Measurements from ENCODE around the gene MYL1. TPM values are rescaled to one million over a fixed set of nuclear protein-coding genes. Genes with fewer than 3 reads are reported as not detected.

The MYL1 gene
- total RNA-seq, 4 donors from 2014 or later: 0.64 to 3.4 TPM; not detected in 2

GRCh38 chr2:210356944-210357343, 42.0 kb upstream of the MYL1 start:
- no peaks in the 10 kb centered on the region for H3K4me1 ChIP-seq
- in situ Hi-C loops (cut with MboI; ENCODE audit: low pct_ligation_motif_present in 1 of 4, low pct_unique_long_range_greater_than_20kb in 1 of 4, low sequenced_read_pairs in 3 of 4): no loop called here
- no peaks in the 10 kb centered on the region for H3K27me3 ChIP-seq
- H3K4me3 ChIP-seq: no peak overlapping the region
- H3K9me3 ChIP-seq: no peaks in the 10 kb centered on the region
- no peak for TF ChIP-seq POLR2A (IDR thresholded peaks at IDR 0.05)
- TF ChIP-seq POLR2AphosphoS5 (IDR thresholded peaks at IDR 0.05): no peak
- TF ChIP-seq CTCF (IDR thresholded peaks at IDR 0.05): no peak
- no peak for TF ChIP-seq EP300 (IDR thresholded peaks at IDR 0.05; ENCODE audit: low read depth)
- intact Hi-C loops (cut with DNase I; ENCODE audit: low total_unique reads): no loop called here
- H3K27ac ChIP-seq: no peak overlapping the region
- no peak for DNase-seq
- H3K36me3 ChIP-seq: no peaks in the 10 kb centered on the region
- WGBS, 2 donors (ENCODE audit: low coverage in 1 of 2): 40% methylated on average over 3 of the region's 3 CpGs; no CpG with 5 or more reads in 1 of the 2 donors

DNA sequence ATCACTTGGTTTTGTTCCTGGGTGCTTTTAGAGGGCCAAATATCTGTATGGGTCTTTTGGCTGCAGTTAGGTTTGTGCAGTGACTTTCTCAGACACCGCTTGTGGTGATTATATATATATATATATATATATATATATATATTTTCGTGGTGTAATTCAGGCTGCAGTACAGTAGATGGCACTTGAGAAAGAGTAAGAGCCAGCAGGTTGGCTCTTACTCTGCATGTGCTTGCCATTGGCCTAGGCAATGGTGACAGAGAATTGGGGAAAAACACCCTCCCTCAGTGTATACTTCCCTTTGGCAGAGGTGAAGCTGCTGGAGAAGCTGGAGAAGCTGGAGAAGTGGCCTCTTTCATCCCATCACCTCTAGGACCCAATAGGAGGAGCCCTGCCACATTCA, 22.2 kb upstream of the MYL1 start:
- 46 to 56% methylated on average over 2 of the region's 2 CpGs for WGBS, 2 donors (ENCODE audit: low coverage in 1 of 2)
- no peak overlapping the region for H3K27ac ChIP-seq
- TF ChIP-seq POLR2AphosphoS5 (IDR thresholded peaks at IDR 0.05) (no peak), CTCF (IDR thresholded peaks at IDR 0.05) (no peak), POLR2A (IDR thresholded peaks at IDR 0.05) (no peak), EP300 (IDR thresholded peaks at IDR 0.05; ENCODE audit: low read depth) (no peak)
- no peaks in the 10 kb centered on the region for H3K9me3 ChIP-seq
- in situ Hi-C loops (cut with MboI; ENCODE audit: low pct_ligation_motif_present in 1 of 4, low pct_unique_long_range_greater_than_20kb in 1 of 4, low sequenced_read_pairs in 3 of 4): no loop called here
- H3K4me1 ChIP-seq: no peaks in the 10 kb centered on the region
- H3K4me3 ChIP-seq: no peak overlapping the region
- no peaks in the 10 kb centered on the region for H3K27me3 ChIP-seq
- intact Hi-C loops (cut with DNase I; ENCODE audit: low total_unique reads): no loop called here
- no peaks in the 10 kb centered on the region for H3K36me3 ChIP-seq
- no peak for DNase-seq

DNA sequence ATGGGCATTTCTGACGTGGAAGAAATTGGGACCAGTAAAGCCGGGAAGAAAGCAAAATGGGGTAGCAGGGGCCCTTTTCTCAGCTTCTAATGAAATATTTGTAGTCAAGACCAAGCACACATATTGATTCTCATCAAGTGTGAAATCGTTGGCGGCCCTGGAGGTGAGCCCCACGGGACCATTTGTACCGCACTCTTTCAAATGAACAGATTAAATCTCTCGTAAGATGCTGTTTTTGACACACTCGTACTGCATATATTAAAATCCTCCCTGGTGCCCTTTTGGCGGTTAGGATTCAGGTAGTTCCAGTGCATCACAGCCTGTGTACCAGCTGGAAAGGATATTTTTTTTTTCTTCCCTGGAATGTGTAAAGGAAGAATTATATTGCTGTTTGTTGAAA, 9.9 kb upstream of the MYL1 start:
- Histone ChIP-seq H3K4me1 (no peaks in the 10 kb centered on the region), H3K4me3 (no peak overlapping the region), H3K27ac (no peak overlapping the region), H3K27me3 (no peaks in the 10 kb centered on the region), H3K9me3 (no peaks in the 10 kb centered on the region), H3K36me3 (no peaks in the 10 kb centered on the region)
- in situ Hi-C loops (cut with MboI; ENCODE audit: low pct_ligation_motif_present in 1 of 4, low pct_unique_long_range_greater_than_20kb in 1 of 4, low sequenced_read_pairs in 3 of 4): no loop called here
- WGBS, 2 donors (ENCODE audit: low coverage in 1 of 2): 81 to 90% methylated on average over 8 to 9 of the region's 9 CpGs
- intact Hi-C loops (cut with DNase I; ENCODE audit: low total_unique reads): no loop called here
- TF ChIP-seq EP300 (IDR thresholded peaks at IDR 0.05; ENCODE audit: low read depth): no peak
- no peak for TF ChIP-seq POLR2AphosphoS5 (IDR thresholded peaks at IDR 0.05)
- no peak for TF ChIP-seq CTCF (IDR thresholded peaks at IDR 0.05)
- no peak for TF ChIP-seq POLR2A (IDR thresholded peaks at IDR 0.05)
- no peak for DNase-seq

DNA sequence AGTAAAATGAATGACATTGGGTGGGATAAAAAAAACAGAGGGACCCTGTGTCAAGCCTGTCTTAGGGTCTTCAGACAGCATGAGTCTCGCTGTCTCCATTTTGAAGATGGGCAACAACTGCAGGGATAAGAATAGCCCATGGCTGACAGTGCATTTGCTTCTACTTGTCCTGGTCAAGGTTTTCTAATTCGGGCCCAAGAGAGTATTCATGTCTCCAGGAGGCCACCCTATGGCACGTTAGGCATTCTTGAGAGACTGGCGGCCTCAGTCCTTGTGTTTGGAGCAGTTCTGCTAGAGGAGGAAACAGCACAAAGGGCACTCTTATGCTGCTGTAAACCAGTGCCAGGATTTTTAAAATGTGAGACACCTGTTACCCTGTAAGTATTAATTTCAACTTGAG, 9.5 kb upstream of the MYL1 start:
- no peaks in the 10 kb centered on the region for H3K36me3 ChIP-seq
- no peak overlapping the region for H3K4me3 ChIP-seq
- WGBS, 2 donors (ENCODE audit: low coverage in 1 of 2): 59 to 83% methylated on average over 2 to 4 of the region's 4 CpGs
- intact Hi-C loops (cut with DNase I; ENCODE audit: low total_unique reads): no loop called here
- no peak for TF ChIP-seq POLR2AphosphoS5 (IDR thresholded peaks at IDR 0.05)
- TF ChIP-seq EP300 (IDR thresholded peaks at IDR 0.05; ENCODE audit: low read depth): no peak
- TF ChIP-seq CTCF (IDR thresholded peaks at IDR 0.05): no peak
- TF ChIP-seq POLR2A (IDR thresholded peaks at IDR 0.05): no peak
- in situ Hi-C loops (cut with MboI; ENCODE audit: low pct_ligation_motif_present in 1 of 4, low pct_unique_long_range_greater_than_20kb in 1 of 4, low sequenced_read_pairs in 3 of 4): no loop called here
- DNase-seq: no peak
- H3K9me3 ChIP-seq: no peaks in the 10 kb centered on the region
- no peaks in the 10 kb centered on the region for H3K27me3 ChIP-seq
- H3K27ac ChIP-seq: no peak overlapping the region
- H3K4me1 ChIP-seq: no peaks in the 10 kb centered on the region

Data from transverse colon (tissue), 4 donors.